UCSD-AML1 (cell line): ENCODE results near the gene OLIG1.

Source experiments
- DNase-seq: peaks from one replicate; lab custom pipeline; 2025; ENCODE audit not compliant: unreplicated experiment; lab: John Stamatoyannopoulos, UW

The OLIG1 gene

GRCh38 chr21:33030633-33031032 is 39.3 kb upstream of the OLIG1 start:
- no peak for DNase-seq

GRCh38 chr21:33031152-33031911 is 38.6 kb upstream of the OLIG1 start:
- DNase-seq = no peak

GRCh38 chr21:33032434-33033047 is 37.4 kb upstream of the OLIG1 start:
- DNase-seq = no peak

- DNase-seq = no peak
Observed at GRCh38 chr21:33033094-33033951, 36.6 kb upstream of the OLIG1 start.

GRCh38 chr21:33033961-33034413 is 36.0 kb upstream of the OLIG1 start:
- DNase-seq = no peak

DNA sequence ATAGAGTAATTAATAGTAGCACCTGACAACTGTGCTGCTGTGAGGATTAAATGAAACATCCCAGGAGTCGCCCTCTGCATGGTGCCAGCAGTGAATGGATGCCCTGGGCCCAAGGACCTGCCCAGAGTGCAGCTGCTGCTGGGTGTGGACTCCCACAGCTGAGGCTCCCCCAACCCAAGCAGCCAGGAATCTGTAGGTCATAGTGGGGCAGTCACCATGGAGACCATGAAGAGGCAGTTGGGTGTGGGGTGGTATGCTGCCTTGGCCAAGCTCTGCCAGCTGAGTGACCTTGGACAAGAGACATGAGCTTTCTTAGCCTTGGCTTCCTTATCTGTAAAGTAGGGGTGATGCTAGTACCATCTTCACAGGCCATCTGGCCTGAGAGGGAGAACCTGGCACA is 34.8 kb upstream of the OLIG1 start:
- no peak for DNase-seq

DNA sequence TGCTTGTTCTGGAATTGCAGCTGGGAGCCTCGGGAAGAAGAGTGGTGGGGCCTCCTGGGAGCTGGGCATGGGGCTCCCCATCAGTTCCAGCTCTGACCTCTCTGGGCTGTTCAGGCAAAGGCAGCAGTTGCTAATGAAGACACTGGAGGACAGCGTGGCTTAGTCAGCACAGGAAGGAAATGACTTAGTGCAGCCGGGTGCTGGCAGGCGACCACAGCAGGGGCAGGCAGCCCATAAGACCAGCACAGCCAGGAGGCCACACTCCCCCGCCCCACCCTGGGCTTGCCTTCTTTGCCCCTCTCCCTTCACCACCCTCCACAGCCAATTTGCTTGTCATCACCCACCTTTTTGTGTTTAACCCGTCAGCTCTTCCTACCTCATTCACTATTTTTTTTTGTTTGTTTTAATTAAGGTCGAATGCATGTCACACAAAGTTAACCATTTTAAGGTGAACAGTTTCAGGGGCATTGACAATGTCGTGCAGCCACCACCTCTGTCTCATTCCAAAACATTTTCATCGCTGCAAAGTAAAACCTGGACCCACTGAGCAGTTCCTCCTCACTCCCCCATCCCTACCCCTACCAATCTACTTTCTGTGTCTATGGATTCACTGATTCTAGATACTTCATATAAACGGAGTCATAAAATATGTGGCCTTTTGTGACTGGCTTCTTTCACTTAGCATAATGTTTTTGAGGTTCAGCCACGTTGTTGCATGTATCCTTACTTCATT is 33.3 kb upstream of the OLIG1 start:
- DNase-seq = peak; percentile 80

- no peak for DNase-seq
Observed at GRCh38 chr21:33037501-33037900, 32.4 kb upstream of the OLIG1 start.

GRCh38 chr21:33039536-33039935 is 30.4 kb upstream of the OLIG1 start:
- no peak for DNase-seq

- DNase-seq = no peak
Observed at GRCh38 chr21:33040215-33040614, 29.7 kb upstream of the OLIG1 start.

DNA sequence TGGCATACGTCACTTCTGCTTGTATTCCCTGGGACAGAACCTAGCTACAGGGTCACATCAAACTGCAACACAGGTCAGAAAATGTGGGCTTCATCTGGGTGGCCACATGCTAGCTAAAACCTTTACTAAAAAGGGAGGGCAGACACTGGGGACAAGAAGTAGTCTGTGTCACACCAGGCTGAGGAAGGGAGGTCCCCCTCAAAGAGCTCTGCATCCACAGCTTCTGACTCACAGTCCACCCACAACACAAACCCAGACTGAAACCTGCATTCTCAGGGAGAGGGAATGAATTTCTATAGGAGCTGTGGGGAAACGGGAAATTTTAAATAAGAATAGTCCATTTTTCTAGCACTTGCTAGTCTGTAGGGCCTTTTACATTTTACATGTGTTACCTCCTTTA is 28.0 kb upstream of the OLIG1 start:
- no peak for DNase-seq

DNA sequence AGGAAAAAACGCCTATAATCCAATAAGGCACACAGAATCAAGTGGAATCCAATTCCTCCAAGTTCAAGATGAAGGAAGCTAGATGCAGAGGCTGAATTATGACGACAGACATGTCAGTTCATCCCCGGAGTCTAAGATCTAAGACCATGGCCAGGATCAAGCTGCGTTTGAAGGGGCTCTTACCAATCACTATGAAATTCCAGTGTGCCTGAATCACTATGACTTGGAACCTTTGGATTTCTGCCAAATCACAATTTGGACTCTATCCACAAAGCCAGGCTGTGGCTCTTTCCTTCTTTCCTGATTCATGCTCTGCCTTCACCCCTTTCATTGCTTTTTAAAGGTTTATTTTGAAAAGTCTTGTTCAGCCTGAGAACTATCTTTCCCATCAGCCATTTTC is 27.1 kb upstream of the OLIG1 start:
- no peak for DNase-seq

GRCh38 chr21:33046455-33046854 is 23.5 kb upstream of the OLIG1 start:
- DNase-seq = no peak

DNA sequence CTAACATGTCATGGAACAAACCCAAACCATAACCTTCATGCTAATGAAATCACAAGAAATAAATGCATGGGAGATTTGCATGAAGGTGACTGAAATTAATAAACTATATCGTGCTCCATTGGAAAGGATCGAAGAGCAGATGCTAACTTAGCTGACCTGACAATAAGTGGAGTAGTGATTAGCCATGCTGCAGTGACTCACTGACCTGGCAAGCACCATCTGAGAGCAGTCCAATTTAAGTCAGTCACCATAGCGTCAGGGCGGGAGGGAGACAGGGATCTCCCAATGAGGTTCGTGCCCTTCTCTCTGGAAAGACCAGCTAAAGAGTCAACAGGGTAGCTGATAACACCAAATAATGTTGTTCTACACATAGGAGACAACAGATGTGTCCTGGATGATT is 22.7 kb upstream of the OLIG1 start:
- DNase-seq = no peak

GRCh38 chr21:33051925-33052324 is 18.0 kb upstream of the OLIG1 start:
- no peak for DNase-seq

DNA sequence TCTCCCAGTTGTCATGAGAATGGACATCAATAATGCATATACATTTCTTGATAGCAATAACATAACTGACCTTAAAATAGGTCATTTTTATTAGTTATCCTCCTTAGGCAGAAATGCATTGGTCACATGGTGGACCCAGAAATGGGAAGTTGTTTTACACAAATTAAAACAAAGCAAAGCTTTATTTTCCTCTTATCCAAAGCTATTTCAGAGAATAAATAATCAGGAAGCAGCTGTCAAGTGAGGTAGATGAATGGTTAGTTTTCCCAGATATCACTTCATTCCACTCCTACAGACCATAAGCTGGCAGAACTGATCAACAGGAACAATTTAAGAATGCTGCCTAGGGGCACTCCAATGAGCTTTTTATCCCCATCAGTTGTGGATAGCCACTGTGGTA is 16.0 kb upstream of the OLIG1 start:
- no peak for DNase-seq

- no peak for DNase-seq
Observed at GRCh38 chr21:33055991-33056390, 13.9 kb upstream of the OLIG1 start.

DNA sequence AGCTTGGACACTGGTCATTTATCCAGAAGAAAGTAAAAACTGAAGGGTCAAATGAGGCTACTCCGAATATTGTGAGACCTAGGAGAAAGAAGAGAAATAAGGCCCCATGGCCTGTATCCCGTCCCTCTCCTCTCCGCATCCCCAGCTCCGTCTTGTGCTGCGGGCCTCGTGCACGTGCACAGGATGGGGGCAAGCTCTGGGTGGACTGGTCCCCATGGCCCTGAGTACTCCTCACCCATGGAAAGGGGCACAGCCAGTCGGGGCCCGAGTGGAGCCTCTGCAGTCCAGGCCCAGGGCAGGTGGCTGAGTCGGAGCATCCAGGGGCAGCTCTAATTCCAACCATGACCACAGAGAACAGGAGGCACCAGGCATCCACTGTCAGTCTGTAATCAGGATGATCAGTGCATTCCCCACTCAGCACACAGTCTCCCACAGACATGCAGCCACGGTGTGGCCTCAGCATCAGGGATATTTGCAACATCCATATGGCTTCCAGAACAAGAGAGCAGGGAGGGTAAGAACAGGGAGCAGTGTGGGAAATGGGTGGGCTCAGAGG is 12.5 kb upstream of the OLIG1 start:
- DNase-seq = no peak

- no peak for DNase-seq
Observed at GRCh38 chr21:33058527-33058926, 11.4 kb upstream of the OLIG1 start.

GRCh38 chr21:33058957-33059356 is 11.0 kb upstream of the OLIG1 start:
- DNase-seq = no peak

DNA sequence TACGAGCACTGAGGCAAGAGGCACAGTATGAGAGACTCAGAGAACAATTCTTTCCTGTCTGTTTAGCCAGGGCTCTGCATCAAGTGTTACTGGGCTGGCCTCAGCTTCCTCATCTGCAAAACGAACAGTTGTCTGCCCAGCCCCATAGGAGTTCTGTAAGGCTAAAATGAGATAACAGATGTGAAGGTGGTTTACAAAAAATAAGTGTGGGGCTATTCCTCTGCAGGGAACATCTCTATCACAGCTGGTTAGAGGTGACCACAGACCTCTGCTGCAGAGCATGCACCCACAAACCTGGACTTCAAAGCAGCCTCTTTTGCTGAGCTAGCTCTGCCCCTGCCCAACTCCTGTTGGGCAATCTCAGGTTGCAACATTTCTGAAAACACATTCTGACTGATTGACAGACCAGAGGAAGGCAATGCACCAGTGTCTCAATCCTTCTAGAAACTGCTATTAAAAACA is 10.5 kb upstream of the OLIG1 start:
- DNase-seq = peak; percentile 31
